Mucosa of descending colon (tissue), 3 donors: ENCODE results near the gene PIH1D1. TPM values are rescaled to one million over a fixed set of nuclear protein-coding genes. Genes with fewer than 3 reads are reported as not detected.
A peak's percentile ranks its signal among the peaks of the same experiment; 100 is the strongest.

Experiments
- ATAC-seq: fragments of 200-7000 bp; cut with Tn5 transposase; one replicate; pipeline ENCODE4 v1.9.1; 2020; ENCODE audit warnings: mild to moderate bottlenecking, moderate library complexity
- DNase-seq, 3 donors: peaks; one replicate each; pipeline ENCODE4 v3.0.0-alpha.2; 2020
- H3K36me3 ChIP-seq: fragments of 200-600 bp; one replicate; pipeline ENCODE4 v1.8.0; 2021; ENCODE audit warnings: low read depth, mild to moderate bottlenecking
- H3K4me1 ChIP-seq: fragments of 200-600 bp; one replicate; pipeline ENCODE4 v1.8.0; 2021; ENCODE audit warnings: low read depth, mild to moderate bottlenecking
- H3K4me3 ChIP-seq: fragments of 200-600 bp; one replicate; pipeline ENCODE4 v1.8.0; 2021; ENCODE audit warnings: mild to moderate bottlenecking
- H3K9me3 ChIP-seq: fragments of 200-600 bp; one replicate; pipeline ENCODE4 v1.8.0; 2021; ENCODE audit warnings: mild to moderate bottlenecking
- CTCF ChIP-seq: fragments of 200-600 bp; IDR thresholded peaks from one replicate; pipeline ENCODE4 v1.8.0; 2022; ENCODE audit warnings: antibody characterized with exemption, mild to moderate bottlenecking
- intact Hi-C, 2 donors: fragments of 100-400 bp; cut with DNase I in 1 of 2; cut with micrococcal nuclease in 1 of 2; formaldehyde crosslinking; loops; one replicate each; pipeline versions ENCODE4 v1.11.0 to v1.11.1; 2022; cut with DNase I, micrococcal nuclease
- total RNA-seq, 3 donors: library from RNA; stranded (reverse); fragmentation: NEBNext Ultra II Directional in 2 of 3; extraction: Animal tissue kit (Norgen Biotek cat#: 25700) in 2 of 3; gene quantifications; one replicate each; pipeline versions ENCODE4 v1.2.1 to v1.2.4, GENCODE V29; 2021 to 2023
- donor health status: DM: no; HTN: no; CAD: no; lungs with moderate emphysema.
- donor health status: DM: no; HTN: no; CAD: no.
- donor health status: DM: no; HTN: yes; CAD: no.

The PIH1D1 gene
- total RNA-seq, 3 donors from 2014 or later, result 65.2 to 78.7 (median 76.6) TPM

GRCh38 chr19:49409441-49410029 is 42.1 kb downstream of the PIH1D1 start:
- DNase-seq (peak in 1 of 3 donors; percentile 32), ATAC-seq (peak; percentile 79)
- H3K36me3 ChIP-seq, result no peaks in the 10 kb centered on the region
- H3K9me3 ChIP-seq, result no peaks in the 10 kb centered on the region
- H3K4me1 ChIP-seq, result peaks cover 6% of the 10 kb centered on the region
- intact Hi-C loops, result no loop called here
- TF ChIP-seq CTCF, result no peak
- no peak overlapping the region for H3K4me3 ChIP-seq

GRCh38 chr19:49408816-49409440 is 42.7 kb downstream of the PIH1D1 start:
- Histone ChIP-seq H3K9me3 (no peaks in the 10 kb centered on the region), H3K4me3 (no peak overlapping the region), H3K36me3 (no peaks in the 10 kb centered on the region), H3K4me1 (peaks cover 6% of the 10 kb centered on the region)
- DNase-seq (no peak), ATAC-seq (no peak)
- no peak for TF ChIP-seq CTCF
- intact Hi-C loops, result no loop called here

GRCh38 chr19:49407482-49408015 is 44.1 kb downstream of the PIH1D1 start:
- no peak overlapping the region for H3K4me3 ChIP-seq
- DNase-seq (no peak), ATAC-seq (no peak)
- H3K36me3 ChIP-seq, result no peaks in the 10 kb centered on the region
- intact Hi-C loops, result no loop called here
- no peaks in the 10 kb centered on the region for H3K9me3 ChIP-seq
- peaks cover 6% of the 10 kb centered on the region for H3K4me1 ChIP-seq
- TF ChIP-seq CTCF, result no peak

- H3K36me3 ChIP-seq, result no peaks in the 10 kb centered on the region
- intact Hi-C loops, result no loop called here
- H3K4me1 ChIP-seq, result peaks cover 6% of the 10 kb centered on the region
- H3K9me3 ChIP-seq, result no peaks in the 10 kb centered on the region
- DNase-seq, result no peak
- no peak for TF ChIP-seq CTCF
- H3K4me3 ChIP-seq, result no peak overlapping the region
- no peak for ATAC-seq
These were observed 44.5 kb downstream of the PIH1D1 start for GRCh38 chr19:49407079-49407478.

- Histone ChIP-seq H3K4me3 (no peak overlapping the region), H3K4me1 (no peaks in the 10 kb centered on the region), H3K9me3 (no peaks in the 10 kb centered on the region), H3K36me3 (no peaks in the 10 kb centered on the region)
- no peak for DNase-seq
- no peak for TF ChIP-seq CTCF
- no peak for ATAC-seq
- intact Hi-C loops, result no loop called here
These were observed 48.0 kb downstream of the PIH1D1 start for GRCh38 chr19:49403404-49404187.
